Activated T-cell treated with anti-CD3 and anti-CD28 coated beads, Interleukin-2, amount 50 U/mL, for 72 hours (primary cell): ENCODE measurements around the gene GAS6. TPM values are rescaled to one million over a fixed set of nuclear protein-coding genes. Genes with fewer than 3 reads are reported as not detected.
"Not testable (repeated sequence)": the region's sequence is repeated elsewhere in the genome, so short reads cannot be mapped to it uniquely, and the experiment has no call there.

ENCODE experiments used
- ATAC-seq, 2 donors: fragments of 150-1000 bp; cut with Tn5 transposase; replicated peaks in 1 of 2; 2 replicates each; pipeline ENCODE4 v1.10.0; 2021; ENCODE audit warnings: moderate library complexity in 2 of 2, mild to moderate bottlenecking in 1 of 2
- DNase-seq, 2 donors: peaks; one replicate each; pipeline ENCODE4 v3.0.0; 2021 to 2022; ENCODE audit warnings: mixed read lengths in 1 of 2
- H3K27ac Mint-ChIP-seq: one replicate; pipeline ENCODE4 v1.8.0; 2022; ENCODE audit warnings: mild to moderate bottlenecking, moderate library complexity, mixed read lengths
- H3K27me3 Mint-ChIP-seq: one replicate; pipeline ENCODE4 v1.8.0; 2022; ENCODE audit warnings: low read depth, mixed read lengths
- H3K36me3 Mint-ChIP-seq, 2 donors: one replicate each; pipeline ENCODE4 v1.8.0; 2022; ENCODE audit warnings: mixed read lengths in 2 of 2, mild to moderate bottlenecking in 1 of 2; ENCODE audit not compliant: insufficient read depth in 2 of 2
- H3K4me1 Mint-ChIP-seq: one replicate; pipeline ENCODE4 v1.8.0; 2022; ENCODE audit warnings: low read depth, mixed read lengths
- H3K4me3 Mint-ChIP-seq, 2 donors: one replicate each; pipeline ENCODE4 v1.8.0; 2022; ENCODE audit warnings: mild to moderate bottlenecking in 2 of 2, mixed read lengths in 2 of 2, moderate library complexity in 2 of 2
- H3K9me3 Mint-ChIP-seq, 2 donors: one replicate each; pipeline ENCODE4 v1.8.0; 2022; ENCODE audit warnings: mixed read lengths in 2 of 2
- total RNA-seq, 2 donors: library from RNA; stranded (reverse); gene quantifications; one replicate each; pipeline ENCODE4 v1.2.3, GENCODE V29; 2022

GAS6 gene
- total RNA-seq, 2 donors from 2014 or later = 0.46 to 1.5 TPM

DNA sequence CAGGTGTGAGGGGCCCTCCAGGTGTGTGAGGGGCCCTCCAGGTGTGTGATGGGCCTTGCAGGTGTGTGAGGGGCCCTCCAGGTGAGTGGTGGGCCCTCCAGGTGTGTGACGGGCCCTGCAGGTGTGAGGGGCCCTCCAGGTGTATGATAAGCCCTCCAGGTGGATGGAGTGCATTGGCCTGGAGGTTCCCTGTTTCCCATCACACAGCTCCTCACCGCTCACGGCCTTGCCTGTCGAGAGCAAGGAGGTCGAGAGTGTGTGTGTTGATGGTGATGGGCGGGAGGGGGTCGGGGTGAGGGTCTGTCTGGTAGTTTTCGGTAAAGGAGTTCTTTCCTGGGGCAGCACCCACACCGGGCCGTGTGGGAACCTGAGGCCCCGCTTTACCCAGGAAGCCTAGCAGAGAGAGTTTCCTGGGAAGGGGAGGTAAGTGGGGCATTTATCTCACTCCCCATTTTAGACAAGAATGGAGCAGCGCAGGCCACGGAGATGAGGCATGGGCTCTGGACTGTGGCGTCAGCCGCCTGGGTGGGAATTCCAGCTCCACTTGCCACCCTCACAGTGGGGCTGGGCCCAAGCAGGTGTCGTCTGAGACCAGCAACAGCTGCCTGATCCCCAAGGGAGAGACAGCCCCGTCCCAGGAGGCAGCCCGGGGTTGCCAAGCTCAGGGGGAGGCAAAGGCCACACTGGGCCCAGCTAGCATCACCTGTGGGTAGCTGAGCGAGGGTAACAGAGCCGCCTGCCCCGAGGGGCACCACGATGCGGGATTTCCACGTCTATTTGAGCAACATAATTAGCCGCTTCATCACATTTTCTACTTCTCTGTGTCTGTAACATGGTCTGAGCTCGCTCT is 10.9 kb upstream of the GAS6 start:
- H3K4me1 Mint-ChIP-seq = peaks cover 5% of the 10 kb centered on the region
- peaks cover 0 to 4% of the 10 kb centered on the region in 2 donors for H3K36me3 Mint-ChIP-seq
- H3K9me3 Mint-ChIP-seq = peaks cover 0 to 4% of the 10 kb centered on the region in 2 donors
- ATAC-seq (no peak), DNase-seq (no peak)
- H3K4me3 Mint-ChIP-seq = no peak overlapping the region
- peaks cover 33% of the 10 kb centered on the region for H3K27me3 Mint-ChIP-seq
- H3K27ac Mint-ChIP-seq = no peak overlapping the region

- peaks cover 38% of the 10 kb centered on the region for H3K27me3 Mint-ChIP-seq
- DNase-seq = no peak
- H3K4me3 Mint-ChIP-seq = no peak overlapping the region
- ATAC-seq = no peak
- H3K27ac Mint-ChIP-seq = no peak overlapping the region
- peaks cover 5% of the 10 kb centered on the region for H3K4me1 Mint-ChIP-seq
- H3K9me3 Mint-ChIP-seq = peaks cover 0 to 4% of the 10 kb centered on the region in 2 donors
- peaks cover 0 to 4% of the 10 kb centered on the region in 2 donors for H3K36me3 Mint-ChIP-seq
Observed at GRCh38 chr13:113874177-113874576, 10.3 kb upstream of the GAS6 start.

GRCh38 chr13:113869263-113869662 is 5.4 kb upstream of the GAS6 start:
- Mint-ChIP-seq H3K36me3 (peaks cover 0 to 2% of the 10 kb centered on the region in 2 donors), H3K4me1 (peaks cover 10% of the 10 kb centered on the region), H3K9me3 (no peaks in the 10 kb centered on the region), H3K27ac (no peak overlapping the region), H3K27me3 (peaks cover 79% of the 10 kb centered on the region), H3K4me3 (no peak overlapping the region)
- ATAC-seq = no peak
- no peak for DNase-seq

GRCh38 chr13:113867913-113868312 is 4.0 kb upstream of the GAS6 start:
- Mint-ChIP-seq H3K4me1 (peaks cover 12% of the 10 kb centered on the region), H3K27me3 (peaks cover 76% of the 10 kb centered on the region)
- not testable (repeated sequence) for H3K9me3 Mint-ChIP-seq, H3K36me3 Mint-ChIP-seq, DNase-seq, H3K4me3 Mint-ChIP-seq, H3K27ac Mint-ChIP-seq, ATAC-seq

GRCh38 chr13:113865427-113865826 is 1.6 kb upstream of the GAS6 start:
- DNase-seq (no peak), ATAC-seq (no peak)
- Mint-ChIP-seq H3K4me1 (peaks cover 18% of the 10 kb centered on the region), H3K9me3 (no peaks in the 10 kb centered on the region), H3K4me3 (peak overlapping the region in 1 of 2 donors; percentile 47), H3K27me3 (peaks cover 77% of the 10 kb centered on the region), H3K27ac (no peak overlapping the region), H3K36me3 (peaks cover 0 to 2% of the 10 kb centered on the region in 2 donors)

DNA sequence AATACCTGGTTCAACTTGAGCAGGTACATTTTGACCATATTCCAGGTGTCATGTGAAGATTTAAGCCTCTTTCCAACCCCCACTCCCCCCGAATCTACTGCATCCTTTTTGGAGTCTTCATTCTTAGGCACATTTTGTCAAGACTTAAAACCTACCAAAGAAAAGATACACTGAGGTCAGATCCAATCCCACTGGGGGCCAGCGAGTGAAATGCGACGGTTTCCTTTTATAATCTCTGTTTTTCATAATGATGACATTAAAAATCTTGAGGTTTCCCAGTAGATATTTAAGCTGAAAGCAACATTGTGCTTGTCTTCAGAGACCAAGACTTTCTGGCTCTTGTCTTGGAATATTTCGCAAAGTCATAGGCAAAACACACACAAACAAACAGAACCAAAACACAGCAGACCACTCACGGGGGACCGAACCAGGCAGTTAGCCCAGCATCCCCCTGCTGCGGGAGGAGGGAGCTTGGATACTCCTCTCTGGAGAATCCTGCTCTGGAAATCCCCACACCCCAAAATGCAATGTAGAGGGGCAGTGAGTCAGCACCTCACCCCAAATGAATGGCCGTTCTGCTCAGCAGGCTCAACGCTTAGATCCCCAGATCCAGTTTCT is 506 bp upstream of the GAS6 start:
- H3K27me3 Mint-ChIP-seq = peaks cover 76% of the 10 kb centered on the region
- no peak overlapping the region for H3K27ac Mint-ChIP-seq
- H3K9me3 Mint-ChIP-seq = peaks cover 1 to 2% of the 10 kb centered on the region in 2 donors
- ATAC-seq (no peak), DNase-seq (no peak)
- H3K36me3 Mint-ChIP-seq = peaks cover 0 to 3% of the 10 kb centered on the region in 2 donors
- peak overlapping the region; percentile 71 to 83 for H3K4me3 Mint-ChIP-seq
- peaks cover 18% of the 10 kb centered on the region for H3K4me1 Mint-ChIP-seq

- peaks cover 0 to 4% of the 10 kb centered on the region in 2 donors for H3K36me3 Mint-ChIP-seq
- no peak overlapping the region for H3K27ac Mint-ChIP-seq
- H3K4me3 Mint-ChIP-seq = peak overlapping the region; percentile 61 to 79
- ATAC-seq (peak in 1 of 2 donors; percentile 42), DNase-seq (peak in 1 of 2 donors; percentile 23)
- H3K9me3 Mint-ChIP-seq = peaks cover 10 to 14% of the 10 kb centered on the region in 2 donors
- peaks cover 16% of the 10 kb centered on the region for H3K4me1 Mint-ChIP-seq
- peaks cover 65% of the 10 kb centered on the region for H3K27me3 Mint-ChIP-seq
Observed at GRCh38 chr13:113862931-113863523, 849 bp downstream of the GAS6 start.

- no peak for ATAC-seq
- H3K36me3 Mint-ChIP-seq = peaks cover 0 to 2% of the 10 kb centered on the region in 2 donors
- DNase-seq = no peak
- peaks cover 11% of the 10 kb centered on the region for H3K4me1 Mint-ChIP-seq
- peaks cover 10 to 14% of the 10 kb centered on the region in 2 donors for H3K9me3 Mint-ChIP-seq
- H3K27ac Mint-ChIP-seq = no peak overlapping the region
- peaks cover 60% of the 10 kb centered on the region for H3K27me3 Mint-ChIP-seq
- H3K4me3 Mint-ChIP-seq = peak overlapping the region; percentile 71 to 79
Observed at GRCh38 chr13:113862191-113862930, 1.5 kb downstream of the GAS6 start.

GRCh38 chr13:113861433-113862030 is 2.3 kb downstream of the GAS6 start:
- ATAC-seq (no peak), DNase-seq (no peak)
- Mint-ChIP-seq H3K4me1 (peaks cover 11% of the 10 kb centered on the region), H3K27me3 (peaks cover 58% of the 10 kb centered on the region), H3K4me3 (peak overlapping the region in 1 of 2 donors; percentile 53), H3K36me3 (peaks cover 0 to 2% of the 10 kb centered on the region in 2 donors), H3K27ac (no peak overlapping the region), H3K9me3 (peaks cover 10 to 14% of the 10 kb centered on the region in 2 donors)

DNA sequence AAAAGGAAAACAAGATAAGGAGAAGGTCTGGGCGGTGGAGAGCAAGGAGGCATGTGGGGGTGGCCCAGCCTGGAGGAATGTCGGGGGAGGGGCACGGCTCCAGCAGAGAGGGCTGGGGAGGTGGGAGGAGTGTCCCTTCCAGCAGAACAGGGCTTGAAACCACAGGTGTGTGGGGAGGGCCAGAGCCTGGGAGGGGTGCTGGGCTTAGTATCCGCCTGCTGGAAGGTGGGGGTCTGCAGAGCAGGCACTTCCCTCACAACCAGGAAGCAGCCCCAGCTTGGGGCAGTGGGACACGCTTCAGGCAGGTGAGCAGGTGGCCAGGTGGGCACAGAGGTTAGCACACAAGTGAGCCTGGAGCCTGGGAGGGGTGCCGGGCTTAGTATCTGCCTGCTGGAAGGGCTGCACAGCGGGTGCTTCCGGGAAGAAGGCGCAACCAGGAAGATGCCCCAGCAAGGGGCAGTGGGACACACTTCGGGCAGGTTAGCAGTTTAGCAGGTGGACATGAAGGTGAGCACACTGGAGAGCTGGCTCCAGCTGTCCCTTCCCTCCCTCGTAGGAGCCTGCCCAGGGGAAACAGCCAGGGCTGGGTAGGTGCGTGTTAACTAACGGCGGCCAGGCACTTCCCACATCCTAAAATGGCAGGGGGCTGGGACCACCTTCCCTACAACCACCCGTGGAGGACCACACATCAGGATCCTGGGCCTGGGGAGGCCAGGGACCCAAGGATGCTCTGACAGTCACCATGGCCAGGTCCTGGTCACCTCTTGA is 3.0 kb downstream of the GAS6 start:
- peaks cover 11% of the 10 kb centered on the region for H3K4me1 Mint-ChIP-seq
- ATAC-seq (no peak), DNase-seq (no peak)
- H3K9me3 Mint-ChIP-seq = peaks cover 10 to 14% of the 10 kb centered on the region in 2 donors
- H3K4me3 Mint-ChIP-seq = no peak overlapping the region
- H3K27me3 Mint-ChIP-seq = peaks cover 51% of the 10 kb centered on the region
- H3K36me3 Mint-ChIP-seq = peaks cover 0 to 2% of the 10 kb centered on the region in 2 donors
- no peak overlapping the region for H3K27ac Mint-ChIP-seq

DNA sequence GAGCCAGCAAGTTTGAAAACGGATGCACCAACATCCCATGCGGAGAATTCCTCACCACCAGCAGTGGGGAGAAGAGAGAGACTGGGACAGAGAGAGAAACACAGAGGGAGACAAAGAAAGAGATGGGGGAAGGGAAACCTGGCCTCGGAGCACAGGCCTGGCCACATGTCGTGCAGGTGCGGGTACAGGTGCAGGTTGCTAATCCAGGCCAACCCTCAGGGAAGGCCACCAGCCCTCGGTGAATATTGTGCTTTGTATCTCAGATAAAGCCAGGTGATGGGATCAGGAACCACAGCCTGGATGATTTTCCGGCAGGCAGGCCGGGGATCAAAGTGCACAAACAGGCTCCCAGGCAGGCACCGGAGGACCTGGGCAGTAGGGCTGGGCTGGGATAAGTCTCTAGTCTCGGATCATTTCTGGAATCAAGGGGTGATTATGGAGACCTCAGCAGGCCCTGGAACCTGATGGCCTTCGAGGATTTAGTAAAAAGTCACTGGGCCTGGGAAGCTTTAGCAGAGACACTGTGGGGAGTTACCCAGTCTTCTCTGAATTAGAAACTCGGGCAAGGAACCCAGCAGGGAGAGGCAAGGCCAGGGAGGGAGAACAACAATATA is 3.7 kb downstream of the GAS6 start:
- no peak overlapping the region for H3K27ac Mint-ChIP-seq
- peaks cover 44% of the 10 kb centered on the region for H3K27me3 Mint-ChIP-seq
- DNase-seq = no peak
- no peak overlapping the region for H3K4me3 Mint-ChIP-seq
- no peak for ATAC-seq
- H3K36me3 Mint-ChIP-seq = peaks cover 0 to 2% of the 10 kb centered on the region in 2 donors
- H3K4me1 Mint-ChIP-seq = peaks cover 11% of the 10 kb centered on the region
- H3K9me3 Mint-ChIP-seq = peaks cover 10 to 14% of the 10 kb centered on the region in 2 donors
